Activated naive CD4-positive, alpha-beta T cell treated with Interleukin-2 at 50 U/mL for 16 hours (primary cell): Measurements from ENCODE around the gene POU2F1.

Experiments used
- DNase-seq: peaks from one replicate; pipeline ENCODE4 v3.0.0-alpha.2; 2020

Gene POU2F1

DNA sequence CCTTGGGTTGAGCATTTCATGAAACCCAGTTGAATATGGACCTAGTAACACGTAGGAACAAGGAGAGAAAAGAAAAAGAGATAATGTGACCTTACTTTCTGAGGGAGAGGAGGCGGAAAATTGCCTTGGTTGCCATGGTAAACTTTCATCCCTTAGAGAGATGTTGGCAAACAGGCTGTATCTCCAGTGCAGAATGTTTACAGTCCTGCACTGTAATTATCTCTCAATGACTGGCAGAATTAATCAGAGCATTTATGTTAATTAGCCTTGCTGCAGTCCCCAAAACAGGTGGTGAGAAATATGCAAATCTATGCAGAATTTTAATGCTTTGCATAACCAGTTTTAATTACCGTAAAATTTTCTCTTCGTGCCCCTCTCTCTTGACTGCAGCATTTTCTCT is 150.3 kb downstream of the POU2F1 start:
- no peak for DNase-seq

- no peak for DNase-seq
Observed at GRCh38 chr1:167373398-167373797, 152.7 kb downstream of the POU2F1 start.

DNA sequence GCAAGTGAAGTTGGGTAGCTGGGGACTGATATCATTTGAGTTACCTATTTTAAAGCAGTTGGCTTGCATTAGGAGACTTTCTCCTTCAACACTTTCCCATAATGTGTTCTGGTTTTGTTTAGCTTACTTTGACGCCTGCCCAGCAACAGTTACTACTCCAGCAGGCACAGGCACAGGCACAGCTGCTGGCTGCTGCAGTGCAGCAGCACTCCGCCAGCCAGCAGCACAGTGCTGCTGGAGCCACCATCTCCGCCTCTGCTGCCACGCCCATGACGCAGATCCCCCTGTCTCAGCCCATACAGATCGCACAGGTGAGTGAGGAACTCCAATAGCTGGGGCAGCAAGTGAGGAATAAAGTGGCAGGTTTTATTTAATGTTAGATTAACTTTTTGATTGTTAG is 153.3 kb downstream of the POU2F1 start:
- DNase-seq = no peak

DNA sequence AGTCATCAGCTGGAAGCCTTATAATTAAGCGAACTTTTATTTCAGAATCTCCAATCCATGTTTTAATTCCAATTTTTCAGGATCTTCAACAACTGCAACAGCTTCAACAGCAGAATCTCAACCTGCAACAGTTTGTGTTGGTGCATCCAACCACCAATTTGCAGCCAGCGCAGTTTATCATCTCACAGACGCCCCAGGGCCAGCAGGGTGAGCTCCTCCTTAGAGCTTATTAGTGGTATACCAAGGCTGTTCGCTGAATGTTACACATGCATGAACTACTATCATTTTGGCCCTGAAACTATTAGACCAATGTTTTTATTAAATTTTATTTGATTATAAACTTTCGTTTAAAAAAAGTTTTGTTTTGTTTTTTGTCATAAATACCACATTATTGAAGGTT is 155.3 kb downstream of the POU2F1 start:
- no peak for DNase-seq

- no peak for DNase-seq
Observed at GRCh38 chr1:167387251-167387910, 166.7 kb downstream of the POU2F1 start.

GRCh38 chr1:167388976-167389375 is 168.3 kb downstream of the POU2F1 start:
- no peak for DNase-seq

GRCh38 chr1:167392200-167392696 is 171.6 kb downstream of the POU2F1 start:
- DNase-seq = no peak

GRCh38 chr1:167400359-167400953 is 179.8 kb downstream of the POU2F1 start:
- DNase-seq = no peak

GRCh38 chr1:167401260-167401873 is 180.7 kb downstream of the POU2F1 start:
- DNase-seq = peak; percentile 47

DNA sequence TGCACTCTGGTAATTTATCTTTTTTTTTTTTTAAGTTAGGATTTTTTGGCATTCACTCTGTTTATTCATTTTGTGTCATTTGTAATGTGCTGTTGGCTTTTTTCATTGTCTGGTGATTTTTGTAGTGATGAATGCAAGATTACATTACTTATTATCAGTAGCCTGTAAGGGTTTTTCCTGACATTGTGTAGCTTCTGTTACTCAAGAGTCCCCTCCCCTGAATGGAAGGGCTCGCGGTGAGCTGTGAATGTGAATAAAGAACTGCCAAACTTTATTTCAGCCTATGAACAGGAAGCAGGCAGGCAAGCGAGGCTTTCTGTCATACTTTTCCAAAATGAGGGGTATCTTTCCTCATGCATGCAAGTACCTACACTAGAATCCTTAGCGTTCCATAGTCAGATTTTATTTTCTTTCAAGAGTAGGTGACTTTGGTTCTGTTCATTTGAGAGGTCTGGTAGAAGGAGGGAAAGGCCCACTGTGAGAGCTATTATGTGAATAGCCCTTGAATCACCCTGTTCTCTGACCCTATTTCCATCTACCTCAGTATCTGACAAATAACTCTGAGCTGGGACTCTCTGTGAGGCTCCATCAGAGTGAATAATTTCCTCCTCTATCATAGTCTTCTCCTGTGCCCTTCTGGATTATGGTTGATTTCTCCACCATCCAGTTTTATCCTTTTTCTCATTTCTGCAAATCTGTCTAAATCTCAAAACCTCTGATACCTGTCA is 183.6 kb downstream of the POU2F1 start:
- DNase-seq = no peak

DNA sequence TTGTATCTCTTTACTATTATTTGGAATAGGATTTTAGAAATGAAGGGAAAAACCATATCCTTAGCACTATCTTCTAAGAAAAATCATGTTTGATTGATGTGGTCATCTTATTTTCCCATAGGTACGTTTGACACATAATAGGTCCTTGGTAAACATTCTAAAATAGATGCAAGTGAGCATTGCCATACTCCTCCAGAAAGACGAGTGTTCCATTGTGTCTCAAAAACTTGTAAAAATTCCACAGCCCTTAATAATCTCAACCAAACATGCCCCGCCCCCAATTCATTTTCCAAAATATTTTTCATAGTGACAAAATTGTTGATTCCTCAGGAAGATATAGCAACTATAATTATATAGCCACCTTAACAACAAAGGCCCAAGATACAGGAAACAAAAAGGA is 184.2 kb downstream of the POU2F1 start:
- DNase-seq = no peak

DNA sequence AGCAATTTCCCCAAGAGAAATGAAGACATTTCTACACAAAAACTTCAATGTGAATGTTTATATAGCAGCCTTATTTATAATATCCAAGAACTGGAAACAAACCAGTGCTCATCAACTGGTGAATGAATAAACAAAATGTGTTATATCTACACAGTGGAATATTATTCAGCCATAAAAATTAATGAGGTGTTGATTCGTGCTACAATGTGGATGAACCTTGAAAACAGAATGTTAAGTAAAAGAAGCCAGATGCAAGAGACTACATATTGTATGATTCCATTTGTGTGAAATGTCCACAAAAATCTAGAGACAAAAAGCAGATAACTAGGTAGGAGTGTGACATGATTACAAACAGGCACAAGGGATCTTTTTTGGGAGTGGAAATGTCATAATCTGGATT is 187.7 kb downstream of the POU2F1 start:
- DNase-seq = no peak

GRCh38 chr1:167409183-167409582 is 188.5 kb downstream of the POU2F1 start:
- DNase-seq = no peak

GRCh38 chr1:167412072-167412471 is 191.4 kb downstream of the POU2F1 start:
- peak; percentile 24 for DNase-seq

DNA sequence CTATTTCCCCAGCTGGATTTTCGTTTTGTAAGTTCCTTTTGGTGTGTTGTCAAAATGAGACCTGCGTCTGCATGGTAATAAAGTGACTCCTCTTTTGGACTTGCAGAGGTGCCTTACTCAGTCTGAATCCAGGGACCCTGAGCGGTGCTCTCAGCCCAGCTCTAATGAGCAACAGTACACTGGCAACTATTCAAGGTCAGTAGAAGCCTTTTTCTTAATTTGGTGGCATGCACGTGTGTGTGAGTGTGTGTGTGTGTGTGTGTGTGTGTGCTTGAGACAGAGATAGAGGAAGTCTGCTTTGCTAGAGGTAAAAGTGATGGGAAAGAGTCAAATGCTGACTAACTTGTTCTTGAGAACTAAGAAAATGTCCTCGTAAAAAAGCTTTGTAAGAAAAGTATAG is 192.2 kb downstream of the POU2F1 start:
- DNase-seq = no peak

DNA sequence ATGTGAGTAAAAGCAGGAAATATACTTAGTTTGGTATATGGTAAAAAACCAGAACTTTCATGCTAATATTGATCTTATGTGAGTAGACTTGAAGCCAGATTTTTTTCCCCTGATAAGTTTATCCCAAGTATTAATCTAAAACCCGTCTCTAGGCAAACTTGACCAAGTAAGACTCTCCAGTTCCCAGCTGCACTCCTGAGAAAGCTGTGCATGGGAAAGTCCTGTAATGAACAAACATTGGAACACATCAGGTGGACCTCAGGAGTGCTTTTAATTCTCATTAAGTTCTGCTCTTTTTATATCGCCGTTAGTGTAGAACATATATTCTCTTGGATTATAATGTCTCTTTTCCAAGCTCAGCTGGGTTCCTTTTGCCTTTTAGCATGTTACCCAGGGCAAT is 192.6 kb downstream of the POU2F1 start:
- no peak for DNase-seq

GRCh38 chr1:167416506-167416905 is 195.8 kb downstream of the POU2F1 start:
- no peak for DNase-seq

DNA sequence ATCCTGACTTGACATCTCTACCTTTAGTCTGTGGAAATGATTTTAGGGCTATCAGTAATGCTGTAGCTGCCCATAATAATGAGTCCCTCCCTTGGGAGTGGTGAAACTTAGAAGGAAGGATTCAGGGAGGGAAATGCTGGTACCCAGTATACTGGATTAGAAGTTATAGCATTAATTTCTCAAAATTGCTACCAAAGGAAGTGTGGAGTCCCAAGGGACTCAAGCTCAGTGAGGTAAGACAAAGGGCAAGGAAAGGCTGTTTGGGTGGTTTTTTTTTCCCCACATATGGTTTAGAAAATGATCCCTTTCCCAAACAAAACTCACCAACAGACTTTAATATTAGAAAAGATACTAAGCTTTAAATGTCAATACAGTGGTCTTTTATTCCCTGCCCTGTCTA is 197.7 kb downstream of the POU2F1 start:
- no peak for DNase-seq

- no peak for DNase-seq
Observed at GRCh38 chr1:167419245-167419644, 198.6 kb downstream of the POU2F1 start.

- DNase-seq = no peak
Observed at GRCh38 chr1:167420510-167420909, 199.8 kb downstream of the POU2F1 start.

DNA sequence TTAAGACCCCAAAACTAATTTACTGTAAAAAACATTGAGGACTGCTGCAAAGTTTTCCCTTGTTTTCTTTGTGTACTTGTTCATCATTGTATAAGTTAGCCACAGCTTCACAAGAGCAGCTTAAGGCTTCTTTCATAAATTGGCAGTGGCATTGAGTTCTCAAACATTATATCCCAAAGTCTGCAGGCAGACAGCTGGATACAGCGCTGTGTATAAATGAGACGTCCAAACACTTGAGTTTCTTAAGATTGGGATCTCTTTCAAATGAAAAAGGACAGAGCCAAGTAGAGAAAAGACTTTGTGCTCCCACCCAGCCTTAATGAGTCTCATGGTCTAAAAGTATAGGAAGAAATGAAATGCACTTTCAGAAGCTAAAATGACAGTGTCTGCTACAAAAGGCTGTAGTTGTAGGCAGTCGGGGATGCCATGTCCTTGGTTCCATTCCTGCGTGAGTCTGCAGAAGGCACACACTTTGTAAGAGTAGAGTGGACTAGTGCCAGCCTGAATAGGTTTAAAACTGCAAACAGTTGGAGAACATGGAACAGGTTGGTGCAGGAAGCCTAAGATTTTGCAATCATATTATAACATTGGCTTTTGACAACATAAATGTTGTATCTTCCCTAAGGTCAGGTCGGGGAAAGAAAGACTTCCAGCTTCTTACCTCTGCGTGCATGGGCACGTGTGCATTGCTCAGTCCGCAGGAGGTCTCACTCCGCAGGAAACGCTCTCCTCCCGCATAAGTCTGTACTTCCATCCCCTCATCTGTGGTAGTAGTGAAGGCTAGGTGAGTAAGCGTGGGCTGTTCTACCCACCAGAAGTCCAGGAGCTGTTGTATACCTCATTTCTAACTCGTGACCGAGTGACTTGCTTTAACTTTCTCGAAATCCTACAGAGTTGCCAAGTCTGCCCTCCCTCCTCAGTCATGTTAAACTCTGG is 203.3 kb downstream of the POU2F1 start:
- no peak for DNase-seq

DNA sequence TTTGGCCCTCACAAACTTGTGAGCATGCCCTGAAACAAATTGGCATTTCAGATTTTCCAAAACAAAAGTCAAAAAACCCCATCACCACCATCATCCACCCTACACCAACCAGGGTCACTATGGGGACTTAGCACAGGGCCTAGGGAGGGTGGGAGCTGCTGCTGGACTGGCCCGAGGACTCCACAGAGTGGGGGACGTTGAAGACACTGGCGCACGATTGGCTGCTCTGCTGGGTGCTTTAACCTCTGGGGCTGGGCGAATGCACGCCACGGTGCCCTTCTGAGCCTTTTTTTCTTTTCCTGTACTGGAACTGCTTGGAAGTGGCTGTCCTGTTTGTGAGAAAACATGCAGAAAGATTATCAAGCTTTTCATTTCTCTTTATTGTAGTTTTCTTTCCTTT is 204.8 kb downstream of the POU2F1 start:
- DNase-seq = no peak

GRCh38 chr1:167426716-167427115 is 206.0 kb downstream of the POU2F1 start:
- DNase-seq = no peak
